Spleen (tissue), 7 donors: ENCODE data around the gene NAGS.
"Not testable (repeated sequence)": the region's sequence is repeated elsewhere in the genome, so short reads cannot be mapped to it uniquely, and the experiment has no call there.

Source experiments
- POLR2A ChIP-seq, 3 donors: fragments of 450-650 bp; IDR thresholded peaks; one replicate each; pipeline ENCODE4 v1.5.1; 2017; ENCODE audit warnings: antibody characterized with exemption in 3 of 3, mild to moderate bottlenecking in 1 of 3
- POLR2AphosphoS5 ChIP-seq, 3 donors: sonication (generic); formaldehyde crosslinking; IDR thresholded peaks; one replicate each; pipeline ENCODE4 v1.5.1; 2017; ENCODE audit warnings: antibody characterized with exemption in 3 of 3
- TF ChIP-seq, protein P1 (sequence below), 11 experiments: fragments of 200-600 bp in 7 of 11; fragments of 450-650 bp in 4 of 11; sonication (generic) in 4 of 11; IDR thresholded peaks in 8 of 11; conservative IDR thresholded peaks in 3 of 11; 1 replicate in 7 of 11; 2 replicates in 4 of 11; pipeline versions ENCODE4 v1.4.0 to v1.8.0; 2016 to 2021; ENCODE audit warnings: antibody characterized with exemption in 11 of 11, inconsistent platforms in 4 of 11, mild to moderate bottlenecking in 1 of 11
- donor health status: DM: no; HTN: no; CAD: no; lungs with moderate emphysema.
- donor health status: DM: no; HTN: no; CAD: no.
- donor health status: DM: no; HTN: no; CAD: no.

DNA sequence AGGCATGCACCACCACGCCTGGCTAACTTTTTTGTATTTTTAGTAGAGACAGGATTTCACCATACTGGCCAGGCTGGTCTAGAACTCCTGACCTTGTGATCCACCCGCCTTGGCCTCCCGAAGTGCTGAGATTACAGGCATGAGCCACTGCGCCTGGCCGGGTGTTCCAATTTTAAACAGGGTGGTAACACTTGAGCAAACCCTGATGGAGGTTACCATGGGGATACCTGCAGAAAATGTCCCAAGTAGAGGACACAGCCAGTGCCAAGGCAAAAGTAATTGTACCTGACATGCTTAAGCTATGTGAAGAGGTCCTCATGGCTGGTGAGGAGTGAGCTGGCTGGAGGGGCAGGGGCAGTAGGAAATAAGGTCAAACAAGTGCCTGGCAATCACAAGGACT lies 7.2 kb upstream of the NAGS start:
- TF ChIP-seq, protein P1, sequence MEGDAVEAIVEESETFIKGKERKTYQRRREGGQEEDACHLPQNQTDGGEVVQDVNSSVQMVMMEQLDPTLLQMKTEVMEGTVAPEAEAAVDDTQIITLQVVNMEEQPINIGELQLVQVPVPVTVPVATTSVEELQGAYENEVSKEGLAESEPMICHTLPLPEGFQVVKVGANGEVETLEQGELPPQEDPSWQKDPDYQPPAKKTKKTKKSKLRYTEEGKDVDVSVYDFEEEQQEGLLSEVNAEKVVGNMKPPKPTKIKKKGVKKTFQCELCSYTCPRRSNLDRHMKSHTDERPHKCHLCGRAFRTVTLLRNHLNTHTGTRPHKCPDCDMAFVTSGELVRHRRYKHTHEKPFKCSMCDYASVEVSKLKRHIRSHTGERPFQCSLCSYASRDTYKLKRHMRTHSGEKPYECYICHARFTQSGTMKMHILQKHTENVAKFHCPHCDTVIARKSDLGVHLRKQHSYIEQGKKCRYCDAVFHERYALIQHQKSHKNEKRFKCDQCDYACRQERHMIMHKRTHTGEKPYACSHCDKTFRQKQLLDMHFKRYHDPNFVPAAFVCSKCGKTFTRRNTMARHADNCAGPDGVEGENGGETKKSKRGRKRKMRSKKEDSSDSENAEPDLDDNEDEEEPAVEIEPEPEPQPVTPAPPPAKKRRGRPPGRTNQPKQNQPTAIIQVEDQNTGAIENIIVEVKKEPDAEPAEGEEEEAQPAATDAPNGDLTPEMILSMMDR (IDR thresholded peaks at IDR 0.05 in 8 of 11, conservative IDR thresholded peaks at IDR 0.05 in 3 of 11) = not testable (repeated sequence)
- TF ChIP-seq POLR2AphosphoS5, POLR2A (IDR thresholded peaks at IDR 0.05): not testable (repeated sequence)
